GM15510 (cell line): ENCODE measurements around the gene ZMYM4.

Experiments used
- POLR2A ChIP-seq: IDR thresholded peaks from 3 replicates; pipeline ENCODE4 v1.6.1; 2011; ENCODE audit warnings: borderline replicate concordance; ENCODE audit not compliant: insufficient read length; ENCODE audit errors: extremely low read depth

The ZMYM4 gene

GRCh38 chr1:35268282-35269200 is at the start of gene ZMYM4:
Gene ZMYM4 (plus strand): TSS chr1:35268709. CDS start chr1:35269047, 338 bp downstream.
- TF ChIP-seq POLR2A: peak; percentile 54

GRCh38 chr1:35220976-35221375 is 47.5 kb upstream of the ZMYM4 start:
- no peak for TF ChIP-seq POLR2A

GRCh38 chr1:35222322-35223083 is 46.0 kb upstream of the ZMYM4 start:
- TF ChIP-seq POLR2A: no peak

- TF ChIP-seq POLR2A: no peak
Observed at GRCh38 chr1:35223084-35223630, 45.4 kb upstream of the ZMYM4 start.

- TF ChIP-seq POLR2A: no peak
Observed at GRCh38 chr1:35226546-35226945, 42.0 kb upstream of the ZMYM4 start.

- no peak for TF ChIP-seq POLR2A
Observed at GRCh38 chr1:35229587-35230360, 38.7 kb upstream of the ZMYM4 start.

- no peak for TF ChIP-seq POLR2A
Observed at GRCh38 chr1:35231287-35231686, 37.2 kb upstream of the ZMYM4 start.

- no peak for TF ChIP-seq POLR2A
Observed at GRCh38 chr1:35243691-35244090, 24.8 kb upstream of the ZMYM4 start.

- TF ChIP-seq POLR2A: no peak
Observed at GRCh38 chr1:35247256-35247655, 21.3 kb upstream of the ZMYM4 start.

GRCh38 chr1:35253941-35254340 is 14.6 kb upstream of the ZMYM4 start:
- TF ChIP-seq POLR2A: no peak

- no peak for TF ChIP-seq POLR2A
Observed at GRCh38 chr1:35255276-35255675, 13.2 kb upstream of the ZMYM4 start.

GRCh38 chr1:35259561-35259960 is 8.9 kb upstream of the ZMYM4 start:
- no peak for TF ChIP-seq POLR2A

GRCh38 chr1:35261412-35262120 is 6.9 kb upstream of the ZMYM4 start:
- no peak for TF ChIP-seq POLR2A

GRCh38 chr1:35264035-35264434 is 4.5 kb upstream of the ZMYM4 start:
- TF ChIP-seq POLR2A: no peak
